GM18867 (cell line): ENCODE results near the gene QRICH2.
"Not testable (repeated sequence)": the region's sequence is repeated elsewhere in the genome, so short reads cannot be mapped to it uniquely, and the experiment has no call there.

Source experiments
- ATAC-seq: cut with Tn5 transposase; IDR thresholded peaks from one replicate; pipeline ENCODE4 v1.9.1; 2021; ENCODE audit warnings: mild to moderate bottlenecking, moderate library complexity; ENCODE audit not compliant: unreplicated experiment

Gene QRICH2

DNA sequence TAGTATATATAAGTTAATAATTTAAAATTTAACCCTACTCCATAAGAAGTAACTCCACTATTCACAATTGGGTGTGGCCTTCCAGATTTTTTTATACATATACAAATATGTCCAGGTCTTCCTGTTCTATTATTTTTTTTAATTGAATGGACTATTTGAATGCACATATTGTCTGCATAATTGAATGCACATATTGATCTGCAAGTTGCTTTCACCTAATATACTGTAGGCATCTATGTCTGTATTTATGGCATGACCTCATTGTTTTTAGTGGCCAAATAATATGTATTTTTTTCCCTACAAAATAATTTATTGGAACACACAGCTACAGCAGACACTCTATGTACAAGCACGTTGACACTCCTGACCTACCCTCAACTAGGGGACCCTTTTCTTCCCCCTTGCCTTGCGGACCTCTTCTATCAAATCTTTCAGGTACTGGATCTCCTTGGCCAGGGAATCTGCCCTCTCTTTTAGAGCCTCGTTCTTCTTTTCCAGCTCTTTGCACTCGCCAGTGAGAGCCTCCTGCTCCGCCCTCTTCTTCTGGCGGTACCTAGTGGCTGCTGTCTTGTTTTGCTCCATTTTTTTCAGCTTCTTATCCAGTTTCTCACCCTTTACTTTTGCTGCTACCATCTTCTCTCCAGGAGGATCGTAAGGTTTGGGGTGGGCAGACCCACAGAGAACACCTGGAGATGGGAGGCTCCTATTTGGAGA, 82.5 kb downstream of the QRICH2 start:
- not testable (repeated sequence) for ATAC-seq
